22Rv1 (cell line): ENCODE measurements around the gene IQCH.

Experiments used
- H3K27ac ChIP-seq: fragments of 450-650 bp; 2 replicates; pipeline ENCODE4 v1.5.1; 2017
- CTCF ChIP-seq: fragments of 450-650 bp; IDR thresholded peaks from 2 replicates; pipeline ENCODE4 v1.5.1; 2017; ENCODE audit warnings: mild to moderate bottlenecking
- ZFX ChIP-seq: fragments of 450-650 bp; IDR thresholded peaks from 2 replicates; pipeline ENCODE4 v1.6.1; 2017; ENCODE audit warnings: antibody characterized with exemption, borderline replicate concordance

Gene IQCH

GRCh38 chr15:67474405-67475110 lies 220.0 kb downstream of the IQCH start:
- TF ChIP-seq ZFX (no peak), CTCF (no peak)
- no peak overlapping the region for H3K27ac ChIP-seq

GRCh38 chr15:67479781-67480505 lies 225.4 kb downstream of the IQCH start:
- TF ChIP-seq ZFX (no peak), CTCF (no peak)

GRCh38 chr15:67480741-67481140 lies 226.2 kb downstream of the IQCH start:
- TF ChIP-seq ZFX (no peak), CTCF (no peak)
- H3K27ac ChIP-seq, result no peak overlapping the region

More at GRCh38 chr15:67479781-67480505, 225.4 kb downstream of the IQCH start:
- H3K27ac ChIP-seq, result no peak overlapping the region

- TF ChIP-seq ZFX, result no peak
- H3K27ac ChIP-seq, result no peak overlapping the region
Observed at GRCh38 chr15:67481680-67482079, 227.1 kb downstream of the IQCH start.

- TF ChIP-seq ZFX, result no peak
- no peak for TF ChIP-seq CTCF
- no peak overlapping the region for H3K27ac ChIP-seq
Observed at GRCh38 chr15:67495585-67495984, 241.0 kb downstream of the IQCH start.

- TF ChIP-seq ZFX (no peak), CTCF (peak; percentile 45)
- no peak overlapping the region for H3K27ac ChIP-seq
Observed at GRCh38 chr15:67501177-67501835, 246.7 kb downstream of the IQCH start.

- TF ChIP-seq CTCF (no peak), ZFX (no peak)
- H3K27ac ChIP-seq, result no peak overlapping the region
Observed at GRCh38 chr15:67501836-67502461, 247.4 kb downstream of the IQCH start.
